CD14-positive monocyte (primary cell): ENCODE measurements around the gene BTNL2. TPM values are rescaled to one million over a fixed set of nuclear protein-coding genes. Genes with fewer than 3 reads are reported as not detected.

Experiments
- DNase-seq, 3 donors: peaks; one replicate each; pipeline ENCODE4 v3.0.0-alpha.2; 2011 to 2022
- H2AFZ ChIP-seq: 2 replicates; pipeline ENCODE4 v1.6.0; 2012; ENCODE audit warnings: mild to moderate bottlenecking, low read depth, low read length, inconsistent platforms; ENCODE audit not compliant: insufficient read depth, poor library complexity, severe bottlenecking
- H3K27ac ChIP-seq, 2 donors: 1 replicate in 1 of 2; 2 replicates in 1 of 2; pipeline ENCODE4 v1.5.1; 2012 to 2013; ENCODE audit warnings: low read length in 2 of 2, control low read depth in 1 of 2, inconsistent platforms in 1 of 2, low read depth in 1 of 2, mild to moderate bottlenecking in 1 of 2
- H3K27me3 ChIP-seq, 2 donors: one replicate each; pipeline versions ENCODE4 v1.6.0 to v1.6.1; 2011 to 2013; ENCODE audit warnings: low read length in 2 of 2; ENCODE audit not compliant: control insufficient read depth in 2 of 2, insufficient read depth in 2 of 2
- H3K36me3 ChIP-seq, 2 donors: replicated peaks in 1 of 2; 1 replicate in 1 of 2; 2 replicates in 1 of 2; pipeline versions ENCODE4 v1.5.1 to v1.6.1; 2012 to 2013; ENCODE audit warnings: low read length in 2 of 2, control low read depth in 1 of 2, inconsistent platforms in 1 of 2, mild to moderate bottlenecking in 1 of 2; ENCODE audit not compliant: insufficient read depth in 2 of 2, control insufficient read depth in 1 of 2
- H3K4me1 ChIP-seq, 2 donors: 1 replicate in 1 of 2; 2 replicates in 1 of 2; pipeline versions ENCODE4 v1.5.1 to v1.6.1; 2012 to 2013; ENCODE audit warnings: low read length in 2 of 2, control low read depth in 1 of 2, inconsistent platforms in 1 of 2, mild to moderate bottlenecking in 1 of 2, moderate library complexity in 1 of 2; ENCODE audit not compliant: insufficient read depth in 2 of 2, control insufficient read depth in 1 of 2
- H3K4me2 ChIP-seq: replicated peaks from 2 replicates; pipeline ENCODE3; 2012; ENCODE audit warnings: low read length, moderate library complexity, mild to moderate bottlenecking; ENCODE audit not compliant: poor library complexity, severe bottlenecking; ENCODE audit errors: extremely low read depth
- H3K4me3 ChIP-seq, 3 experiments: fragments of 200-600 bp in 1 of 3; sonication (generic) in 1 of 3; replicated peaks in 1 of 3; 1 replicate in 2 of 3; 2 replicates in 1 of 3; pipeline ENCODE4 v1.5.1; 2011 to 2013; ENCODE audit warnings: low read length in 3 of 3, mild to moderate bottlenecking in 3 of 3, control low read depth in 2 of 3, low read depth in 2 of 3, inconsistent platforms in 1 of 3, moderate library complexity in 1 of 3
- H3K79me2 ChIP-seq: 2 replicates; pipeline ENCODE4 v1.6.0; 2012; ENCODE audit warnings: mild to moderate bottlenecking, control low read depth, inconsistent platforms, low read length, moderate library complexity; ENCODE audit not compliant: insufficient read depth
- H3K9ac ChIP-seq: 2 replicates; pipeline ENCODE4 v1.6.0; 2017; ENCODE audit warnings: low read length, mild to moderate bottlenecking; ENCODE audit not compliant: insufficient read depth, poor library complexity, severe bottlenecking
- H3K9me3 ChIP-seq, 2 donors: replicated peaks in 1 of 2; 1 replicate in 1 of 2; 2 replicates in 1 of 2; pipeline versions ENCODE4 v1.5.1 to v1.6.1; 2012 to 2013; ENCODE audit warnings: low read length in 2 of 2, control low read depth in 1 of 2; ENCODE audit not compliant: control insufficient read depth in 1 of 2, insufficient read depth in 1 of 2
- H4K20me1 ChIP-seq: 2 replicates; pipeline ENCODE4 v1.6.0; 2012; ENCODE audit warnings: mild to moderate bottlenecking, low read length, control low read depth, moderate library complexity; ENCODE audit not compliant: insufficient read depth
- H3K27ac Mint-ChIP-seq, 7 donors: one replicate each; pipeline ENCODE4 v1.8.0; 2020; ENCODE audit warnings: mild to moderate bottlenecking in 7 of 7, mixed read lengths in 7 of 7, moderate library complexity in 6 of 7, inconsistent platforms in 2 of 7
- H3K27me3 Mint-ChIP-seq, 3 donors: one replicate each; pipeline ENCODE4 v1.8.0; 2021 to 2022; ENCODE audit warnings: low read depth in 3 of 3, mild to moderate bottlenecking in 3 of 3, mixed read lengths in 3 of 3, moderate library complexity in 3 of 3, inconsistent platforms in 1 of 3
- H3K36me3 Mint-ChIP-seq, 2 donors: one replicate each; pipeline ENCODE4 v1.8.0; 2020; ENCODE audit warnings: mixed read lengths in 2 of 2, inconsistent platforms in 1 of 2, mild to moderate bottlenecking in 1 of 2
- H3K4me1 Mint-ChIP-seq: one replicate; pipeline ENCODE4 v1.8.0; 2020; ENCODE audit warnings: mild to moderate bottlenecking, mixed read lengths
- H3K4me3 Mint-ChIP-seq, 2 donors: one replicate each; pipeline ENCODE4 v1.8.0; 2020; ENCODE audit warnings: mild to moderate bottlenecking in 2 of 2, mixed read lengths in 2 of 2, moderate library complexity in 1 of 2
- H3K9me3 Mint-ChIP-seq, 7 donors: one replicate each; pipeline ENCODE4 v1.8.0; 2020 to 2022; ENCODE audit warnings: mixed read lengths in 7 of 7, mild to moderate bottlenecking in 6 of 7, moderate library complexity in 6 of 7, inconsistent platforms in 2 of 7
- CTCF ChIP-seq: fragments of 200-600 bp; IDR thresholded peaks from one replicate; pipeline ENCODE4 v1.8.0; 2022; ENCODE audit warnings: antibody characterized with exemption, mild to moderate bottlenecking
- WGBS: methylation state at CpG from one replicate; pipeline ENCODE4 v1.1.5; 2013; ENCODE audit warnings: missing lambda C conversion rate; ENCODE audit not compliant: insufficient coverage; 5-methylcytosine and 5-hydroxymethylcytosine counted together
- intact Hi-C, 2 donors: fragments of 100-400 bp; cut with micrococcal nuclease; formaldehyde crosslinking; loops; one replicate each; pipeline versions ENCODE4 v1.15.0 to v1.15.1; 2023
- polyA plus RNA-seq, 3 donors: library from polyadenylated mRNA; depleted of rRNA in 1 of 3; unstranded in 2 of 3; stranded (reverse) in 1 of 3; fragments of 300-500 nt in 2 of 3; fragments of >200 nt in 1 of 3; fragmentation: Illumina TruSeq in 2 of 3; gene quantifications; 1 replicate in 2 of 3; 2 replicates in 1 of 3; pipeline ENCODE4 v1.2.3, GENCODE V29; 2012 to 2021

The BTNL2 gene
- polyA plus RNA-seq, 3 donors = not detected

DNA sequence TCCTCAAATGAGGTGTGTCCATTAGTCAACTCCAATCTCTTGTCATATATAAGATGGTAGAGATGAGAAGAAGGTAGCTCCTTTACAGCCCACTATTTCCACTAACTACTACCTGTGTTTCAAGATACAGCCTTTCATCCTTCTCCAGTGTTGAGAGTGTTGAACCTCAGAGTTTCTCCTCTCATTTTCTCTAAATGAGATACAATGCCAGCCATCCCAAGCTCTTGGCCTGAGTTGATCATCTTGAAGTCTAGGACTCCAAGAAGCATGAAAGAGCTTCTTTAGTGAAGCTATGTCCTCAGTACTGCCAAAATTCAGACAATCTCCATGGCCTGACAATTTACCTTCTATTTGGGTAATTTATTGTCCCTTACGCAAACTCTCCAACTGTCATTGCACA, 32.2 kb upstream of the BTNL2 start:
- no peaks in the 10 kb centered on the region for H3K9me3 ChIP-seq
- peak overlapping the region; percentile 99 to 100 (median 99) for H3K27ac Mint-ChIP-seq
- H3K36me3 ChIP-seq = peaks cover 22 to 39% of the 10 kb centered on the region in 2 donors
- intact Hi-C loops = no loop called here
- peaks cover 0 to 3% (median 2%) of the 10 kb centered on the region in 3 donors for H3K27me3 Mint-ChIP-seq
- no peak for TF ChIP-seq CTCF
- H3K4me1 ChIP-seq = peaks cover 60 to 71% of the 10 kb centered on the region in 2 donors
- peak overlapping the region; percentile 90 to 98 for H3K27ac ChIP-seq
- no CpG with 5 or more reads among the region's 1 CpG for WGBS
- peak overlapping the region; percentile 98 for H3K4me2 ChIP-seq
- H3K9ac ChIP-seq = peak overlapping the region; percentile 89
- H4K20me1 ChIP-seq = peaks cover 29% of the 10 kb centered on the region
- peak overlapping the region; percentile 94 to 97 for H3K4me3 Mint-ChIP-seq
- peaks cover 67% of the 10 kb centered on the region for H3K4me1 Mint-ChIP-seq
- DNase-seq = no peak
- peaks cover 47 to 51% of the 10 kb centered on the region in 2 donors for H3K36me3 Mint-ChIP-seq
- no peak overlapping the region for H2AFZ ChIP-seq
- no peaks in the 10 kb centered on the region for H3K27me3 ChIP-seq
- H3K9me3 Mint-ChIP-seq = peaks cover 0 to 9% (median 2%) of the 10 kb centered on the region in 7 donors
- peaks cover 47% of the 10 kb centered on the region for H3K79me2 ChIP-seq
- peak overlapping the region in 2 of 3 experiments; percentile 99 to 100 for H3K4me3 ChIP-seq

DNA sequence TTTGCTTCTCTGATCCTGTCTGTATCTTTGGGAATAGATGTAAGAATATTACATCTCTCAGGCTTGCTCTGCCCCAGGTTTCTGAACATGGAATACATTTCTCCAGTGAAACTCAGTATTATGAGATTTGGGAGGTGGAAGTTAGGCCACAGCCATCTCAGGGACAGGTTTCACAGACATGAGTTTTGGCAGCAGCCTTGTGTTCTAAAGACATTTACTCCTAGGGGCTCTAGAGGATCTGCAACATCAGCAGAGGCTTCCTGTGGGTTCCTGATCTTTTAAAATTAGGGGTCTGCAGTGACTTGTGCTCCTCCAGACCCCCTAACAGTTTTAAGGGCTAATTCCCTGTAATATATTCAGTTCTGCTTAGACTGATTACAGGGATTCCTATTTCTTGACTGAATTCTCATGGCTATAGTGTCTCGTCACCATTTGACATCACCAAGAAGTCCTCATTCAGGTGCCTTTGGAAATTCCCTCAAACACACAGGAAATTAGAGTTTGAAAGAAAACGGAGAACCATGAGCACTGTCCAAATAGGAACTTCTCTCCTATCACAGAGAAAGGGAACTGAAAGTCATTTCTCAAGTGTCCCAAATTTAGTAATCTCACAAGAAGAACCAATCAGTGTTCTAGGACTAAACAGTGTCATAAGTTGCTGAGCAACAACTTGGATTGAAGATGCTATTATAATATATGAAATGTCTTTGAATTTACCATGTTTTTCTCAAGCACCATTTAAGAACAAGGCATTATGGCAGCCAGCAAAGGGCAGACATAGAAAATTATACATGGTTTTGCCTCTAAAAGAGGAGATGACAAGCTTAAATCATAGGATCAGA, 30.2 kb upstream of the BTNL2 start:
- no peak overlapping the region for H2AFZ ChIP-seq
- Mint-ChIP-seq H3K27me3 (peaks cover 0 to 6% (median 2%) of the 10 kb centered on the region in 3 donors), H3K27ac (peak overlapping the region; percentile 98 to 100 (median 99)), H3K4me1 (peaks cover 50% of the 10 kb centered on the region), H3K9me3 (peaks cover 0 to 7% (median 2%) of the 10 kb centered on the region in 7 donors), H3K4me3 (no peak overlapping the region), H3K36me3 (peaks cover 28 to 32% of the 10 kb centered on the region in 2 donors)
- peak overlapping the region; percentile 26 for H3K4me2 ChIP-seq
- peaks cover 49 to 52% of the 10 kb centered on the region in 2 donors for H3K4me1 ChIP-seq
- peak overlapping the region; percentile 63 for H3K9ac ChIP-seq
- intact Hi-C loops = no loop called here
- peaks cover 34% of the 10 kb centered on the region for H3K79me2 ChIP-seq
- no peaks in the 10 kb centered on the region for H3K27me3 ChIP-seq
- no peak for TF ChIP-seq CTCF
- WGBS = no CpG with 5 or more reads among the region's 2 CpGs
- peak; percentile 92 to 99 (median 98) for DNase-seq
- peaks cover 3 to 20% of the 10 kb centered on the region in 2 donors for H3K36me3 ChIP-seq
- H3K27ac ChIP-seq = peak overlapping the region; percentile 90 to 98
- H4K20me1 ChIP-seq = peaks cover 11% of the 10 kb centered on the region
- H3K9me3 ChIP-seq = no peaks in the 10 kb centered on the region
- H3K4me3 ChIP-seq = peak overlapping the region in 1 of 3 experiments; percentile 41
